Measurements from ENCODE around the gene BBOX1.
"Not testable (repeated sequence)": the region's sequence is repeated elsewhere in the genome, so short reads cannot be mapped to it uniquely, and the experiment has no call there.

Gene BBOX1, protein sequence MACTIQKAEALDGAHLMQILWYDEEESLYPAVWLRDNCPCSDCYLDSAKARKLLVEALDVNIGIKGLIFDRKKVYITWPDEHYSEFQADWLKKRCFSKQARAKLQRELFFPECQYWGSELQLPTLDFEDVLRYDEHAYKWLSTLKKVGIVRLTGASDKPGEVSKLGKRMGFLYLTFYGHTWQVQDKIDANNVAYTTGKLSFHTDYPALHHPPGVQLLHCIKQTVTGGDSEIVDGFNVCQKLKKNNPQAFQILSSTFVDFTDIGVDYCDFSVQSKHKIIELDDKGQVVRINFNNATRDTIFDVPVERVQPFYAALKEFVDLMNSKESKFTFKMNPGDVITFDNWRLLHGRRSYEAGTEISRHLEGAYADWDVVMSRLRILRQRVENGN

GRCh38 chr11:27040302-27041115 is at the start of gene BBOX1:
TSS of gene BBOX1 (plus strand) at chr11:27040815. CDS start at chr11:27055431, 14,616 bp downstream.
- DNase-seq = no peak

DNA sequence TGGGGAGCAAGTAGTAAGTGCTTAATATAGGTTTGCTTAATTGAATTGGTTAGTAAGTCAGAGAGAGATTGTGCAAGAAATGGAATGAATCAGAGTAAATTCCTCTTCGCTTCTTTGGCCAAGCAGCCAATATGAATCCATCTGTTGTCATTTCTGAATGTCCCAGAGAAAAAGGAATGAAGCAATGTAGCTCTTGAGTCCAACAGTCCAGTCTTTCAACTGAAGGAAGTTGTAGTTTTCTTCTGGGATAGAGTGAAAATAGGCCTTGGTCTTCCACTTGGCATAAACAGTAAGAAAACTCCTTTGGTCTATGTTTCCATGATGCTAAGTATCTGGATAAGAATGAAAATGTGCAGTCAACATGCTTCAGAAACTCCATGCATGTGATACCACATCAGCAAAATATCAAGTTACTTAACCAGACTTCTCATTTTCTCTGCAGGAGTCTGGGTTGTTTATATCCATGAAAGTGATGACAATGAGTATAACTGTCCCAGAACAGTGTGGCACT is 48.5 kb upstream of the BBOX1 start:
- DNase-seq = no peak

GRCh38 chr11:26993965-26994457 is 46.6 kb upstream of the BBOX1 start, which contains the start of gene FIBIN:
TSS of gene FIBIN (plus strand) at chr11:26994112. CDS start at chr11:26994527, 415 bp downstream.
- DNase-seq = no peak

- no peak for DNase-seq
Observed at GRCh38 chr11:26994631-26995095, 46.0 kb upstream of the BBOX1 start.

- no peak for DNase-seq
Observed at GRCh38 chr11:26995701-26996460, 44.7 kb upstream of the BBOX1 start.

DNA sequence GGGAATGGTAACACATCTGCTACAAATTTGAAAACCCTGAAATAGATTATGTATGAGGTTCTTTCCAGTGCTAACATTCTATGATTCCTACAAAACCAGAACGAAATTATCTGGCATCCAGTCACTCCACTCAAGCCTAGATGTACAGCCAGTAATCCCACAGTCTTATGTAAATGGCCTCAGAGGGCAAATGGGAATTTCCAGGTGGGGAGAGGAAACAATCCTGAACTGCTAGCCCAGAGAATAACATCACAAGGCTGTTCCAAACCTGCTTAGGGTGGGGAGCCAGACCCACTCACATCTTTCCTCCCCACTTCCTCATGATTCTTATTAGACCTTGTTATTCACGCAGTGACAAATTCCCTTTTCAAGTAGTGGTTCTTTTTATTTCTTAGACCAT is 43.2 kb upstream of the BBOX1 start:
- no peak for DNase-seq

DNA sequence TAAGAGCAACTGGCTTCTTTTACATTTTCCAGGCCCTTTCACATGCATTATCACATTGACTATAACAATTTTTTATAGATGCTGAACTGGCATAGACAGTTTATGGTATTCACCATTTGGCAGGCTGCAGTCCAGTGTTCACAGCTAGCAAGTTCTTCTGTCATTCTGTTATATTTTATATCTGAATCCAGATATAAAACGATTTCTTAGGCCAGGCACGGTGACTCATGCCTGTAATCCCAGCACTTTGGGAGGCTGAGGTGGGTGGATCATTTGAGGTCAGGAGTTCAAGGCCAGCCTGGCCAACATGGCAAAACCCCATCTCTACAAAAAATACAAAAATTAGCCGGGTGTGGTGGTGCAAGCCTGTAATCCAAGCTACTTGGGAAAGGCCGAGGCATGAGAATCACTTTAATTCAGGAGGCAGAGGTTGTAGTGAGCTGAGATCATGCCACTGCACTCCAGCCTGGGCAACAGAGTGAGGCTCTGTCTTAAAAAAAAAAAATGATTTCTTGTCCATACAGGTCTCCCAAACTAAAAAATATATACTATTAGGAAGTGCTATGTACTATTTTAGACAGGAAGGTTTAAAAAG is 39.4 kb upstream of the BBOX1 start:
- not testable (repeated sequence) for DNase-seq

- DNase-seq = no peak
Observed at GRCh38 chr11:27002431-27002830, 38.2 kb upstream of the BBOX1 start.

GRCh38 chr11:27002838-27003237 is 37.8 kb upstream of the BBOX1 start:
- no peak for DNase-seq

GRCh38 chr11:27004103-27004502 is 36.5 kb upstream of the BBOX1 start:
- no peak for DNase-seq

GRCh38 chr11:27008811-27009535 is 31.6 kb upstream of the BBOX1 start:
- no peak for DNase-seq

- no peak for DNase-seq
Observed at GRCh38 chr11:27011560-27012233, 28.9 kb upstream of the BBOX1 start.

DNA sequence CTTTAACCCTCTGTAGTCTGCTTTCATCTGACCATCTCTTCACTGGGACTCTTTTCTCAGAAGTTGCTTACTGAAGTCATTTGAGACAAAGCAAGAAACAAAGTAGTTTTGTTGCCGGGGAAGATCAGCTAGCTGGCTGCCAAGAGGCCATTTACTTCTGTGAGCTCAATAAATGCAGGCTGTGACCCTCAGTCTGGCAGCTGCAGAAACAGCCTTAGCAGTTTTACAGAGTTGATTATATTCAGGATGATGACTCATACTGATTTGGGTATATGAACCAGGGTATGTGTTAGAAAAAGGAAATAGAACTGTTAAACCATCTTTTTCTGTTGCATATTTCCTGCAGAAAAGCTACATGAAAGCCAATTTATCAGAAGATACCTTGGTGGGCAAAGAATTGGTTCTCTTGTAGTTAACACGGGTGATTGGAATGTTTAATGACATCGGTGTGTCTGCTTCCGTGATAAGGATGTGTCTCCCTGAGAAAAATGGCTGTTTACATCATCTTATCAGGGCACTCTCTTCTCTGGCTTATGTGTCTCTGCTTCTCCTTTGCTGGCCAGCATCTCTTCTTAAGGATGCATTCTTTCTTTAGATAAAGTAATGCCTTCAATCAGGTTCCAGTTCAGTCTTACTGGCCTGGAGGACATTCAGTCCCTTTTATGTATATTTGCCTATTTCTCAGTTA is 28.2 kb upstream of the BBOX1 start:
- no peak for DNase-seq

DNA sequence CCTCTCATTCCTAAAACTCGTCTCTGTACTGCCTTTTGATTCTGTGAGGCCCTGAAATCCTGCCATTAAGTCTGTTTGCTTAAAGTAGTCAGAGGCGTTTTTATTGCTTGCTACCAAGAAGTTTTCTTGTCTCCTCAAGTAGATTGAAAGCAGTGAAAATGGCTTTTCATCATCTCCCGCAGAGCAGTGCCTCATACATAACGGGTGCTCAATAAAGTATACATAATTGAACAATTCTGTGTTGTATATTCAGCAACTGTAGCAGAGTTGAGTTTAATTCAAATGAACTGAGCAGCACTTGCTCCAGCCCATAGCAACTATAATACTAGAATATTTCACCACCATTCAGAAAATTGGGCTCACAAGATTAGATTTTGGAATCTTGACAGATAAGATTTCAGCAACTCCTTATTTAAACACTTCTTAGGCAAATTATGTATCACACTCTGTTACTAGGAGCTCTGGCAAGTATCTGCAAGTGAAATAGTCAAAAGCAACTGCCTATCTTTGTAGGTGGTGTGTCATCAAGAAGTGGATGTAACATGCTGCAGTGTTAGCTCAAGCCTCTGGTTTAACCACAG is 26.7 kb upstream of the BBOX1 start:
- DNase-seq = no peak

GRCh38 chr11:27018902-27019529 is 21.6 kb upstream of the BBOX1 start:
- no peak for DNase-seq

DNA sequence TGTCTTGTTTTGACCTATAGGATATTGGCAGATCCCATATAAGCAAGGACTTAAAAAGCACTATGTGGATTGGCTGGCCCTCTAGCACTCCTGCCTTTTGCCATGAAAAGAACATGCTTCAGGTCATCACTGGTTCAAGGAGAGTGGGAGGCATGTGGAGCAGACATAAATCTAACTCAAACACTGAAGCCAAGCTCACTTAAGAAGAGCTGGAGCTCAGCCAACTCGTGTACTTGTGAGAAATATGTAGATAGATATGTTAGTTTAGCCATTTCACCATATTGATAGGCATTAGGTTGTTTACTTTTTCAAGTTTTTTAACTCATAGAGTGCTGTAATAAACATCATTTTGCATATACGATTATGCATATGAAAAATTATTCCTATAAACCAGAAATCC is 19.9 kb upstream of the BBOX1 start:
- no peak for DNase-seq

- DNase-seq = no peak
Observed at GRCh38 chr11:27022659-27023251, 17.9 kb upstream of the BBOX1 start.

- no peak for DNase-seq
Observed at GRCh38 chr11:27024865-27025264, 15.8 kb upstream of the BBOX1 start.

All from CD4-positive, alpha-beta T cell treated with Interleukin-10 for 1 hour (primary cell).